Lung (tissue), 12 donors: ENCODE results near the gene KCNIP4. TPM values are rescaled to one million over a fixed set of nuclear protein-coding genes. Genes with fewer than 3 reads are reported as not detected.

ENCODE experiments used
- ATAC-seq: fragments of 200-7000 bp; cut with Tn5 transposase; one replicate; pipeline ENCODE4 v1.9.1; 2020; ENCODE audit warnings: moderate number of reproducible peaks; ENCODE audit not compliant: insufficient read depth, low FRiP score
- DNase-seq, 3 donors: peaks; one replicate each; pipeline ENCODE4 v3.0.0-alpha.2; 2013 to 2017
- H3K27ac ChIP-seq, 2 donors: one replicate each; pipeline ENCODE4 v1.5.1; 2013; ENCODE audit warnings: mild to moderate bottlenecking in 2 of 2, moderate library complexity in 2 of 2, control low read depth in 1 of 2, inconsistent platforms in 1 of 2, low read depth in 1 of 2, low read length in 1 of 2
- H3K27me3 ChIP-seq, 3 donors: one replicate each; pipeline ENCODE4 v1.5.1; 2013; ENCODE audit warnings: low read length in 2 of 3; ENCODE audit not compliant: control insufficient read depth in 3 of 3, insufficient read depth in 3 of 3
- H3K36me3 ChIP-seq, 4 donors: one replicate each; pipeline ENCODE4 v1.5.1; 2013; ENCODE audit warnings: low read length in 4 of 4, mild to moderate bottlenecking in 1 of 4, moderate library complexity in 1 of 4; ENCODE audit not compliant: control insufficient read depth in 4 of 4, insufficient read depth in 4 of 4
- H3K4me1 ChIP-seq, 5 donors: one replicate each; pipeline ENCODE4 v1.5.1; 2013; ENCODE audit warnings: low read length in 5 of 5, mild to moderate bottlenecking in 2 of 5, moderate library complexity in 1 of 5; ENCODE audit not compliant: control insufficient read depth in 5 of 5, insufficient read depth in 5 of 5
- H3K4me3 ChIP-seq: one replicate; pipeline ENCODE4 v1.5.1; 2013; ENCODE audit warnings: mild to moderate bottlenecking, control low read depth, moderate library complexity
- H3K9ac ChIP-seq, 2 donors: one replicate each; pipeline ENCODE4 v1.5.1; 2013; ENCODE audit warnings: low read length in 2 of 2, control low read depth in 1 of 2; ENCODE audit not compliant: insufficient read depth in 1 of 2
- H3K9me3 ChIP-seq, 4 donors: one replicate each; pipeline ENCODE4 v1.5.1; 2013; ENCODE audit warnings: low read length in 3 of 4, mild to moderate bottlenecking in 1 of 4, moderate library complexity in 1 of 4; ENCODE audit not compliant: control insufficient read depth in 4 of 4, insufficient read depth in 3 of 4
- whole genome bisulfite sequencing, 2 donors: extraction: QIAGEN DNeasy Blood & Tissue Kit; methylation state at CpG; one replicate each; pipeline ENCODE4 v1.1.7; 2013; 5-methylcytosine and 5-hydroxymethylcytosine counted together
- polyA plus RNA-seq, 2 donors: library from polyadenylated mRNA; stranded (reverse); fragments of 200-250 nt; gene quantifications; one replicate each; pipeline ENCODE4 v1.2.1, GENCODE V29; 2013
- total RNA-seq, 2 donors: library from RNA; depleted of rRNA in 1 of 2; stranded (reverse); fragments of >200 nt in 1 of 2; gene quantifications; one replicate each; pipeline ENCODE4 v1.2.1, GENCODE V29; 2014 to 2021
- TF ChIP-seq, protein P1 (sequence below): IDR thresholded peaks from 2 replicates; pipeline ENCODE4 v1.5.1; 2012; ENCODE audit warnings: mild to moderate bottlenecking; ENCODE audit errors: control extremely low read depth, extremely low read depth
- donor health status: control.
- donor health status: control.
- donor health status: Bipolar disorder and iron deficiency.
- donor health status: healthy.
- donor health status: DM: yes; HTN: yes; CAD: no.

KCNIP4 gene
- total and polyA plus RNA-seq, 4 donors, result 0.11 TPM; not detected in 3

DNA sequence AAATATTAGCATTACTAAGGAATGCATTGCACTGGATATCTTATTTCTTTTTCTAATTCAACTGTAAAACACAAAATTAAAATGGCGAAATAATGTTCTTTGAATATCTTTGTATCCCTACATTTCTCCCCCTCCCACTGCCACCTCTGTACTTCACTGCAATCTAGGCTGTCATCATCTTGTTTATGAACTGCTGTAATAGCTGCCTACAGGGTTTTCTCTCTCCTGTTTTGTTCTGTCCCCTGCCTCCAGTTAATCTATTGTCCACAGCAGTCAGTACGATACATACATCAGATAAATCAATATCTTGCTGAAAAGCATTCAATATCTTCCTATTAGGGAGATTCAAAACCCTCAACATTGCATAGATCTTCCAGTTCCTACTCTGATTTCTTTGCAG, 528.4 kb downstream of the KCNIP4 start:
- no peaks in the 10 kb centered on the region for H3K4me1 ChIP-seq
- peaks cover 0 to 10% (median 0%) of the 10 kb centered on the region in 3 donors for H3K27me3 ChIP-seq
- no peak overlapping the region for H3K9ac ChIP-seq
- H3K36me3 ChIP-seq, result no peaks in the 10 kb centered on the region
- DNase-seq, result no peak
- H3K4me3 ChIP-seq, result no peak overlapping the region
- no peak for ATAC-seq
- no peak overlapping the region for H3K27ac ChIP-seq
- 72 to 76% methylated on average over 2 of the region's 2 CpGs for WGBS, 2 donors
- TF ChIP-seq, protein P1, sequence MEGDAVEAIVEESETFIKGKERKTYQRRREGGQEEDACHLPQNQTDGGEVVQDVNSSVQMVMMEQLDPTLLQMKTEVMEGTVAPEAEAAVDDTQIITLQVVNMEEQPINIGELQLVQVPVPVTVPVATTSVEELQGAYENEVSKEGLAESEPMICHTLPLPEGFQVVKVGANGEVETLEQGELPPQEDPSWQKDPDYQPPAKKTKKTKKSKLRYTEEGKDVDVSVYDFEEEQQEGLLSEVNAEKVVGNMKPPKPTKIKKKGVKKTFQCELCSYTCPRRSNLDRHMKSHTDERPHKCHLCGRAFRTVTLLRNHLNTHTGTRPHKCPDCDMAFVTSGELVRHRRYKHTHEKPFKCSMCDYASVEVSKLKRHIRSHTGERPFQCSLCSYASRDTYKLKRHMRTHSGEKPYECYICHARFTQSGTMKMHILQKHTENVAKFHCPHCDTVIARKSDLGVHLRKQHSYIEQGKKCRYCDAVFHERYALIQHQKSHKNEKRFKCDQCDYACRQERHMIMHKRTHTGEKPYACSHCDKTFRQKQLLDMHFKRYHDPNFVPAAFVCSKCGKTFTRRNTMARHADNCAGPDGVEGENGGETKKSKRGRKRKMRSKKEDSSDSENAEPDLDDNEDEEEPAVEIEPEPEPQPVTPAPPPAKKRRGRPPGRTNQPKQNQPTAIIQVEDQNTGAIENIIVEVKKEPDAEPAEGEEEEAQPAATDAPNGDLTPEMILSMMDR, result no peak
- peaks cover 0 to 3% (median 0%) of the 10 kb centered on the region in 4 donors for H3K9me3 ChIP-seq

DNA sequence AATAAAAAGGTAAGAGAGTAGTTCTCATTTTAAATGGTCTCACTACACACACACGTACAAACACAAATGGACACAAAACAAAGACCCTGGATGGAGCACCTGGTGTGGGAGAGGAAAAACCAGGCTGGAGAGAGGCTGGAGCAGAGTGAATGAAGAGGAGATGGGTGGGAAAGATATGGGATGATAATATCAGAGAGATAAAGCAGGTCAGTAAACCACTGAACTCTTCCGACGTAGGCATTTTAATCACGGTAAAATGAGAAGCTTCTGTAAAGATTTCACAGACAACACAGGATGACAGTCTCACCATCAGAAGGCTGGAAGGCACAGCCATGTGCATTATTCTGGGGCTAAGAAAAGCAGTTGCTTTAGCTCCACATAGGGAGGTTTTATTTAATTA, 532.8 kb downstream of the KCNIP4 start:
- Histone ChIP-seq H3K9ac (no peak overlapping the region), H3K27ac (no peak overlapping the region), H3K27me3 (peaks cover 0 to 19% (median 0%) of the 10 kb centered on the region in 3 donors), H3K4me3 (no peak overlapping the region), H3K9me3 (no peaks in the 10 kb centered on the region), H3K36me3 (no peaks in the 10 kb centered on the region), H3K4me1 (no peaks in the 10 kb centered on the region)
- DNase-seq (no peak), ATAC-seq (no peak)
- WGBS, 2 donors, result 62 to 87% methylated on average over 4 of the region's 4 CpGs
- TF ChIP-seq, protein P1, result no peak

- WGBS, 2 donors, result 64 to 80% methylated on average over 5 of the region's 5 CpGs
- DNase-seq (no peak), ATAC-seq (no peak)
- Histone ChIP-seq H3K9ac (no peak overlapping the region), H3K9me3 (no peaks in the 10 kb centered on the region), H3K27me3 (peaks cover 0 to 16% (median 2%) of the 10 kb centered on the region in 3 donors), H3K4me1 (no peaks in the 10 kb centered on the region), H3K36me3 (no peaks in the 10 kb centered on the region), H3K27ac (no peak overlapping the region), H3K4me3 (no peak overlapping the region)
- TF ChIP-seq, protein P1, result no peak
Observed at GRCh38 chr4:21413807-21414370, 534.7 kb downstream of the KCNIP4 start.

- TF ChIP-seq, protein P1, result no peak
- no peaks in the 10 kb centered on the region for H3K36me3 ChIP-seq
- WGBS, 2 donors, result 18 to 33% methylated on average over 1 of the region's 1 CpG
- H3K27ac ChIP-seq, result no peak overlapping the region
- H3K27me3 ChIP-seq, result peaks cover 0 to 12% (median 2%) of the 10 kb centered on the region in 3 donors
- DNase-seq (no peak), ATAC-seq (no peak)
- no peak overlapping the region for H3K9ac ChIP-seq
- H3K4me1 ChIP-seq, result no peaks in the 10 kb centered on the region
- no peak overlapping the region for H3K4me3 ChIP-seq
- H3K9me3 ChIP-seq, result no peaks in the 10 kb centered on the region
Observed at GRCh38 chr4:21411086-21411485, 537.5 kb downstream of the KCNIP4 start.
